SJCRH30 (cell line): Measurements from ENCODE around the gene NTNG2. TPM values are rescaled to one million over a fixed set of nuclear protein-coding genes. Genes with fewer than 3 reads are reported as not detected.

Source experiments
- DNase-seq, 2 experiments: peaks; one replicate each; pipeline ENCODE4 v3.0.0-alpha.2; 2015 to 2020
- H3K27ac ChIP-seq: fragments of 250-450 bp; sonication (Bioruptor Pico); 2 replicates; pipeline ENCODE4 v1.5.1; 2020; ENCODE audit warnings: mild to moderate bottlenecking, moderate library complexity
- H3K27me3 ChIP-seq: fragments of 250-450 bp; sonication (Bioruptor Pico); 2 replicates; pipeline ENCODE4 v1.5.1; 2020; ENCODE audit warnings: mild to moderate bottlenecking, moderate library complexity
- H3K36me3 ChIP-seq: fragments of 250-450 bp; sonication (Bioruptor Pico); 2 replicates; pipeline ENCODE4 v1.5.1; 2020; ENCODE audit warnings: mild to moderate bottlenecking, moderate library complexity
- H3K4me1 ChIP-seq: fragments of 250-450 bp; sonication (Bioruptor Pico); 2 replicates; pipeline ENCODE4 v1.5.1; 2020; ENCODE audit warnings: mild to moderate bottlenecking, moderate library complexity
- H3K4me3 ChIP-seq: fragments of 250-450 bp; sonication (Bioruptor Pico); 2 replicates; pipeline ENCODE4 v1.5.1; 2020; ENCODE audit warnings: mild to moderate bottlenecking, moderate library complexity
- H3K9me3 ChIP-seq: fragments of 250-450 bp; sonication (Bioruptor Pico); replicated peaks from 2 replicates; pipeline ENCODE4 v1.5.1; 2020; ENCODE audit warnings: mild to moderate bottlenecking, moderate library complexity
- total RNA-seq: library from RNA; depleted of rRNA; stranded (reverse); fragments of >200 nt; shearing (Covaris generic); gene quantifications from 2 replicates; pipeline ENCODE4 v1.2.3, GENCODE V29; 2014; rRNA removed

Gene NTNG2
- total RNA-seq, 1 experiment from 2014 or later = 0.26 TPM

DNA sequence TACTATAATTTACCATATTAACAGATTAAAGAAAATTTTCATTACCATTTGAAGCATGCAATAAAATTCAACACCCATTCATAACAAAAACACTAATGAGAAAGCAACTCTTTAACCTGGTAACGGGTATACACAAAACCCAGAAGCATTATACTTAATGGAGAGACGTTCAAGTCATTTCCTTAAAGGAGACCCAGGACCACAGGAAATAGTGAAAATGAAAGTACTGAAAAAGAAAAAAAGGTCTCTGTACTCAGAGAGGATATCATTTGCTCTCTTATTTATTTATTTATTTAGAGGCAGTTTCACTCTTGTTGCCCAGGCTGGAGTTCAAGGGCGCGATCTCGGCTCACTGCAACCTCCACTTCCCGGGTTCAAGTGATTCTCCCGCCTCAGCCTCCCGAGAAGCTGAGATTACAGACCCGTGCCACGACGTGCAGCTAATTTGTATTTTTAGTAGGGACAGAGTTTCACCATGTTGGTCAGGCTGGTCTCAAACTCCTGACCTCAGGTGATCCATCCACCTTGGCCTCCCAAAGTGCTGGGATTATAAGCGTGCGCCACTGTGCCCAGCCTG lies 131.4 kb downstream of the NTNG2 start:
- no peak overlapping the region for H3K27ac ChIP-seq
- no peak overlapping the region for H3K4me3 ChIP-seq
- H3K4me1 ChIP-seq = no peaks in the 10 kb centered on the region
- peaks cover 65% of the 10 kb centered on the region for H3K36me3 ChIP-seq
- H3K9me3 ChIP-seq = no peaks in the 10 kb centered on the region
- DNase-seq = no peak
- no peaks in the 10 kb centered on the region for H3K27me3 ChIP-seq

Other genes with a start within 250 kb of the NTNG2 start
- 45.3 and 50.7 TPM in 2 replicates for gene MED27, start 82.2 kb upstream of the NTNG2 start, total RNA-seq
- gene SETX, start 192.9 kb downstream of the NTNG2 start, total RNA-seq = 44.7 and 51.7 TPM in 2 replicates
- gene TTF1, start 244.8 kb downstream of the NTNG2 start, total RNA-seq = 20.3 and 25.9 TPM in 2 replicates
- not detected in 2 replicates for gene CFAP77, start 248.2 kb downstream of the NTNG2 start, total RNA-seq